A673 (cell line): Measurements from ENCODE around the gene SDR42E1.

Source experiments
- EZH2 ChIP-seq: fragments of 200-600 bp; sonication (generic); IDR thresholded peaks from 2 replicates; pipeline ENCODE4 v1.6.1; 2017; ENCODE audit warnings: borderline replicate concordance, low read depth, mild to moderate bottlenecking, mixed read lengths, antibody characterized with exemption, low read length; ENCODE audit not compliant: poor library complexity, severe bottlenecking
- TF ChIP-seq, protein P1 (sequence below): fragments of 300-800, 200-600 bp; sonication (generic); conservative IDR thresholded peaks from 2 replicates; pipeline ENCODE4 v1.5.1; 2017; ENCODE audit warnings: low read depth, mild to moderate bottlenecking, antibody characterized with exemption, low read length, moderate library complexity, mixed read lengths

DNA sequence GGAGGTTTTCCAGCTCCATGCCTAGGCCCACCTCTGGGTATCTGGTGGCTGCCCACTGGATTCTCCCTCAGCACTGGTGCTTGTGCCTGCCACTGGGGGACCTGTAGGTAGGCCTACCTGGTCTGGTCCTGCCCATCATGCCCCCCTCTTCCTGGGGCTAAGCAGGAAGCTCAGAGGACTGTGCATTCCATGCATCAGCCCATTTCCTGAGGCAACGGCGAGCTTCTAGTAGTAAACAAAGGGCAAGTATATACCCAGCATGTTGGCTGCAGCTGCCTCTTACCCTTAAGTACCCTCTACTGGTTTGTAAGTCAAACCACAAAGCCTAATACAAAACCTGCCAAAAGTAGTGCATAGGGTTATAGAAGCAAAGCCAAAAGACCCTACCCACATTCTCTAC lies 37.5 kb downstream of the SDR42E1 start:
- no peak for TF ChIP-seq EZH2
- TF ChIP-seq, protein P1, sequence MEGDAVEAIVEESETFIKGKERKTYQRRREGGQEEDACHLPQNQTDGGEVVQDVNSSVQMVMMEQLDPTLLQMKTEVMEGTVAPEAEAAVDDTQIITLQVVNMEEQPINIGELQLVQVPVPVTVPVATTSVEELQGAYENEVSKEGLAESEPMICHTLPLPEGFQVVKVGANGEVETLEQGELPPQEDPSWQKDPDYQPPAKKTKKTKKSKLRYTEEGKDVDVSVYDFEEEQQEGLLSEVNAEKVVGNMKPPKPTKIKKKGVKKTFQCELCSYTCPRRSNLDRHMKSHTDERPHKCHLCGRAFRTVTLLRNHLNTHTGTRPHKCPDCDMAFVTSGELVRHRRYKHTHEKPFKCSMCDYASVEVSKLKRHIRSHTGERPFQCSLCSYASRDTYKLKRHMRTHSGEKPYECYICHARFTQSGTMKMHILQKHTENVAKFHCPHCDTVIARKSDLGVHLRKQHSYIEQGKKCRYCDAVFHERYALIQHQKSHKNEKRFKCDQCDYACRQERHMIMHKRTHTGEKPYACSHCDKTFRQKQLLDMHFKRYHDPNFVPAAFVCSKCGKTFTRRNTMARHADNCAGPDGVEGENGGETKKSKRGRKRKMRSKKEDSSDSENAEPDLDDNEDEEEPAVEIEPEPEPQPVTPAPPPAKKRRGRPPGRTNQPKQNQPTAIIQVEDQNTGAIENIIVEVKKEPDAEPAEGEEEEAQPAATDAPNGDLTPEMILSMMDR: no peak
